AG04450 (cell line): ENCODE measurements around the gene BABAM2. TPM values are rescaled to one million over a fixed set of nuclear protein-coding genes. Genes with fewer than 3 reads are reported as not detected.

Experiments
- CTCF ChIA-PET: fragments of 300-600, 350-600 bp; formaldehyde crosslinking; extraction: SDS; loops from one replicate; lab custom pipeline; 2022; ENCODE audit warnings: antibody characterized with exemption, inconsistent platforms; lab: Charles Lee
- POLR2A ChIA-PET: fragments of 350-600 bp; formaldehyde crosslinking; extraction: SDS; loops from one replicate; lab custom pipeline; 2021; ENCODE audit warnings: antibody characterized with exemption, inconsistent platforms; lab: Yijun Ruan, JAX
- DNase-seq: peaks from one replicate; pipeline ENCODE4 v3.0.0-alpha.2; 2011; ENCODE audit warnings: low read depth, low spot score
- H3K27ac ChIP-seq: one replicate; pipeline ENCODE4 v1.5.1; 2012; ENCODE audit warnings: low read depth, low read length, control low read depth
- H3K27me3 ChIP-seq: one replicate; pipeline ENCODE4 v1.6.0; 2012; ENCODE audit warnings: low read length; ENCODE audit not compliant: control insufficient read depth, insufficient read depth
- H3K4me3 ChIP-seq: 2 replicates; pipeline ENCODE4 v1.5.1; 2011; ENCODE audit warnings: mild to moderate bottlenecking, low read depth, low read length, control low read depth
- H3K9me3 ChIP-seq: 2 replicates; pipeline ENCODE4 v1.5.1; 2012; ENCODE audit warnings: low read length; ENCODE audit not compliant: control insufficient read depth, insufficient read depth
- polyA plus RNA-seq: library from polyadenylated mRNA; depleted of rRNA; stranded (reverse); fragments of >200 nt; gene quantifications from 2 replicates; pipeline ENCODE4 v1.2.3, GENCODE V29; 2011
- TF ChIP-seq, protein P1 (sequence below): IDR thresholded peaks from 2 replicates; pipeline ENCODE4 v1.5.1; 2011; ENCODE audit warnings: low read depth, low read length, control low read depth, inconsistent platforms

Gene BABAM2
- polyA plus RNA-seq, 1 experiment = 44.5 TPM

DNA sequence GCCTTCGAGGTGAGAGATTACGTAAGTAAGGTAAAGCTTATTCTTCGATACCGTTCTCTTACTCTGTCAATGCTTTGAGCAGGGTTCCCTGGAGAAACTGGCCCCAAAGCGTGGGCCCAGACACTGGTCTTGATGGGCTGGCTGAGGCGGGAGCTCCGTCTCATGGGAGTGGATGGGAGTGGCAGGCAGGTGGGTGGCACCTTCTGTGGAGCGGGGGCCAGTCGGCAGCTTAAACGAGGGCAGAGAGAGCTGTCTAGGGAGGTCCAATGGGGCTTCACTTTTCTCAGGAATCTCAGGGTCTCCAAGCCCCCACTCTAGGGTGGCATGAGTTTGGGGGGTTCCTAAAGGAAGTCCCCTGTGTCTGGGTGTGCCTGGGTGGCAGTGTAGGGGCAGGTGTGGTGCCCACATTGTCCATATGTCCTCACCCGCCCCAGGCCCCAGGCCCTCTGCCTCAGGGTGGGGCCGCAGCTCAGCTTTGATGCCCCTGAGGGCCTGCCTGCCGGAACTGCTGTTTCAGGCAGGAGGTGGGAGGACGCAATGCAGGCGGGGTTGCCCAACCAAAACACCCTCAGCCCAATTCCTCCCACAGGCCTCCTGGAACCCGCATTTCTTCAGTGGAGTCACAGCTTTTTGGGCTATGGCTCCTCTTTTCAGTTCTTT is 469.7 kb downstream of the BABAM2 start:
- no peaks in the 10 kb centered on the region for H3K27me3 ChIP-seq
- ChIA-PET POLR2A (interaction anchor here (0.5 kb wide), 1 partner anchor 74 kb away, joined by 4 read pairs; no protein-coding TSS in a partner anchor), CTCF (interaction anchor here (0.6 kb wide), 1 partner anchor 130 kb away, joined by 4 read pairs; no protein-coding TSS in a partner anchor)
- H3K9me3 ChIP-seq = no peaks in the 10 kb centered on the region; the same call in 1 of the 2 replicates
- DNase-seq = no peak
- no peak overlapping the region for H3K4me3 ChIP-seq
- TF ChIP-seq, protein P1, sequence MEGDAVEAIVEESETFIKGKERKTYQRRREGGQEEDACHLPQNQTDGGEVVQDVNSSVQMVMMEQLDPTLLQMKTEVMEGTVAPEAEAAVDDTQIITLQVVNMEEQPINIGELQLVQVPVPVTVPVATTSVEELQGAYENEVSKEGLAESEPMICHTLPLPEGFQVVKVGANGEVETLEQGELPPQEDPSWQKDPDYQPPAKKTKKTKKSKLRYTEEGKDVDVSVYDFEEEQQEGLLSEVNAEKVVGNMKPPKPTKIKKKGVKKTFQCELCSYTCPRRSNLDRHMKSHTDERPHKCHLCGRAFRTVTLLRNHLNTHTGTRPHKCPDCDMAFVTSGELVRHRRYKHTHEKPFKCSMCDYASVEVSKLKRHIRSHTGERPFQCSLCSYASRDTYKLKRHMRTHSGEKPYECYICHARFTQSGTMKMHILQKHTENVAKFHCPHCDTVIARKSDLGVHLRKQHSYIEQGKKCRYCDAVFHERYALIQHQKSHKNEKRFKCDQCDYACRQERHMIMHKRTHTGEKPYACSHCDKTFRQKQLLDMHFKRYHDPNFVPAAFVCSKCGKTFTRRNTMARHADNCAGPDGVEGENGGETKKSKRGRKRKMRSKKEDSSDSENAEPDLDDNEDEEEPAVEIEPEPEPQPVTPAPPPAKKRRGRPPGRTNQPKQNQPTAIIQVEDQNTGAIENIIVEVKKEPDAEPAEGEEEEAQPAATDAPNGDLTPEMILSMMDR = no peak
- no peak overlapping the region for H3K27ac ChIP-seq

- TF ChIP-seq, protein P1 = no peak
- POLR2A ChIA-PET = interaction anchor here (0.5 to 1.4 kb wide), 3 partner anchors 31 to 136 kb away, joined by 3 to 5 read pairs (median 4); no protein-coding TSS in a partner anchor
These were observed 470.3 kb downstream of the BABAM2 start for GRCh38 chr2:28360718-28361293.

GRCh38 chr2:28361991-28362710 is 471.6 kb downstream of the BABAM2 start:
- no peak overlapping the region for H3K4me3 ChIP-seq
- H3K27me3 ChIP-seq = no peaks in the 10 kb centered on the region
- POLR2A ChIA-PET = interaction anchor here (1.4 kb wide), 1 partner anchor 29 kb away, joined by 3 read pairs; no protein-coding TSS in a partner anchor
- H3K27ac ChIP-seq = no peak overlapping the region
- no peak for DNase-seq
- CTCF ChIA-PET = interaction anchor here (1.1 kb wide), 1 partner anchor 639 kb away, joined by 3 read pairs; no protein-coding TSS in a partner anchor
- TF ChIP-seq, protein P1 = no peak
- no peaks in the 10 kb centered on the region; the same call in 1 of the 2 replicates for H3K9me3 ChIP-seq

More at GRCh38 chr2:28360718-28361293, 470.3 kb downstream of the BABAM2 start:
- DNase-seq = peak; percentile 11
- CTCF ChIA-PET = interaction anchor here (1.1 kb wide), 1 partner anchor 638 kb away, joined by 3 read pairs; no protein-coding TSS in a partner anchor
- Histone ChIP-seq H3K4me3 (no peak overlapping the region), H3K27ac (no peak overlapping the region), H3K9me3 (no peaks in the 10 kb centered on the region; the same call in 1 of the 2 replicates), H3K27me3 (no peaks in the 10 kb centered on the region)

DNA sequence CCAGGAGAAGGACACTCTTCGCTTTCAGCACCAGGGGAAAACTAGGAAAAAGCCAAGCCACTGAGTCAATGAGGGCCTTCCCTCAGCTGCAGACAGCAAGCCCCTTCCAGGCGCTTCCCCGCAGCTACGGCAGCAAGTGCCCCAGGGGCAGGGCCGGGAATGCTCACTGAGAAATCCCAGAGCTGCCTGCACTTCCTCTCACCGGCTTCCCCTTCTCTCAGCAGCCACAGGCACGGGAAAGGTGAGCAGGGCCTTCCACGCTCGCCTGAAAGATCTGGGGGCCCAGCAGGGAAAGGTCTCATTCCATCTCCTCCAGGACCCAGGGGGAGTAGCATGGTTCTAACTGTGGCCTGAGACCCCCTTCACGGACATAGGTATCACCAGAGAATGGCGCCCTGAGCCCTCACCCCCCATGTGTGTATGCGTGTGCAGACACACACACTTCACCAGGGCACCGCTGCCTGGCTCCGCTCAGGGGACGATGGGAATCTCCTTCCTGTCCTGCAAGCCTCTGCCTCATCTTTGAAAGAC is 472.5 kb downstream of the BABAM2 start:
- no peaks in the 10 kb centered on the region for H3K27me3 ChIP-seq
- no peaks in the 10 kb centered on the region; the same call in 1 of the 2 replicates for H3K9me3 ChIP-seq
- no peak for DNase-seq
- TF ChIP-seq, protein P1 = no peak
- peak overlapping the region; percentile 21 for H3K27ac ChIP-seq
- H3K4me3 ChIP-seq = no peak overlapping the region
- ChIA-PET CTCF (no interaction called here), POLR2A (no interaction called here)
